ENCODE results near the gene APPBP2.
"Not testable (repeated sequence)": the region's sequence is repeated elsewhere in the genome, so short reads cannot be mapped to it uniquely, and the experiment has no call there.

APPBP2 gene

GRCh38 chr17:60529806-60530205 is 3.8 kb upstream of the APPBP2 start:
- no peak for DNase-seq

DNA sequence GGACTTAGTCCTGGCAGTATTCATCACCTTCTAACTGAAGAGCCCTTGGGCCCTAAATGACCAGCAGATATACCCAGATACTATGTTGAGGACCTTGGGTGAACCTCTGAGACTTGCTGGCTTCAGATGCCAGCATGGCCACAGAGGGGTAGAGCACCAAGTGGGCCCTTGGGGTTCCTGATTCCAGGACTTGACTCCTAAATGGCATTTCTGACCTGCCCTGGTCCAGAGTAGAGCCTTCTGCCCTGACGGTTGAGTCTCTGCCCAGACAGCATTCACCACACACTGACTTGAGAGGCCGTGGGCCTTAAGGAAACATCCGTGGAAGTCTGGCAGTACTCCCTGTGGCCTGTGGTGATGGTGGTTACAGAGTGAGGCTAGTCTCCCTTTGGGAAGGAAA is 2.8 kb upstream of the APPBP2 start:
- DNase-seq: no peak

GRCh38 chr17:60527701-60528100 is 1.7 kb upstream of the APPBP2 start:
- no peak for DNase-seq

GRCh38 chr17:60526726-60527125 is 684 bp upstream of the APPBP2 start:
- DNase-seq: no peak

DNA sequence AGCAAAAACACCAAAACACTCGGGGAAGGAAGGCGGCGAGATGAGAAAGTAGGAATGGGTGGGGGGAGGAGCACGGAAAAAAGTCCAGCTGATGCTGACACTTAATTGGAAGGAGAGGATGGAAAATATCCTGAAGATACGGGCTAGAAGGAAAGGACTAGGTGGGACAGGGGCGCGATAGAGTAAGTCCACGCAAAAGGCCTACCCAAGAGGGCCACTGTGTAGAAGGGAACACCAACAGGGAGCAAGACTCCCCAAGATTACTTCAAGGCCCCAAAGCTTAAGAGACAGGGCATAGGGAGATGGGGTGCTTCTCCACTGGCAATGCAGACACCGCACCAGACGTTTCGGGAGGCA is 736 bp downstream of the APPBP2 start:
- DNase-seq: no peak

DNA sequence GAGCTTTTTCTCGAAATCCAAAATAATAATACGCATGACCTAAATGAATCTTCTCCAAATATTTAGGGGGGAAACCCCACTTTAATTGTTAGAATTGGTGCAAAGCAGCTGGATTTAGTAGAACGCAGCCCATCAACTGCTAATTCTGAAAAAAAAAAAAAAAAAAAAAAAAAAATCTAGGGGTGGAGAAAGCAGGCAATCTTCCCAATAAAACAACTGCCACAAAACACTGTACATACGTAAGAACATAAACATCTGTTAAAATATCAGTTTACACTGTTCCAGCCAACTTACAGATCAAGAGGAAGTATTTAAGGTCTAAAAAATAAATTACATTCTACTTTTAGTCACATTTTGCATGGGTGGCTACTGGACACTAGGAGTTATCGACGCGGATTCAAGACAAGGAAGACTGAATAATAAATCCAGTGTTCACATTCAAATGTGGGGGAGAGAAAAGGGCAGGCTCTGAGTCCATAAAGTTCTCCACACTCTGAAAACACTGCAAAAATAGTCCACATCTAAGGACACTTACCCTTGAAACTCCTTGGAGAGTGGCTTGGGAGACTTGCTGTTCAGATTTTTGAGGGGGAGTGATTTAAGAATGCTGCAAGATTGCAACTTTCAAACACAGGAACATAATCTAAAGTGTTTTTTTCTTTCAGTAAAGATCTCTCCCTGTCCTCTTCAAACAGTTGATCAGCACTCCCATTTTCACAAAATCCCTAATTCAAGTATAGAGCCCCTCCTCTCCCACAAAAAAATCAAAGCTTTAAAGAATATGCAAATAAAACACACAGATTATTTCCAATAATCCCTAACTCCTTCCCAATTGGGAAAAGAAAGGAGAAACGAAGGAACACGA is 1.3 kb downstream of the APPBP2 start:
- no peak for DNase-seq

GRCh38 chr17:60523822-60524221 is 2.2 kb downstream of the APPBP2 start:
- DNase-seq: no peak

GRCh38 chr17:60522889-60523626 is 3.0 kb downstream of the APPBP2 start:
- no peak for DNase-seq

DNA sequence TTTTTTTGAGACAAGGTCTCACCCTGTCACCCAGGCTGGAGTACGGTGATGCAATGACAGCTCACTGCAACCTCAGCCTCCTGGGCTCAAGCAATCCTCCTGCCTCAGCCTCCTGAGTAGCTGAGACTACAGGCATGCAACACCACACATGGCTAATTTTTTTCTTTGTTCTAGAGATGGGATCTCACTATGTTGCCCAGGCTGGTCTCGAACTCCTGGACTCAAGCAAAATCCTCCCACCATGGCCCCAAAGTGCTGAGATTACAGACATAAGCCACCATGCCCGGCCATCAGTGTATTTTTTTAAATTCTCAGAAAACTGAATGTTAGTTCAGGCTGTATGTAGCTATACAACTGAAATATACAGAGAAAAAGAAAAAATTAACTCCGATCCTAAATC is 6.2 kb downstream of the APPBP2 start:
- no peak for DNase-seq

DNA sequence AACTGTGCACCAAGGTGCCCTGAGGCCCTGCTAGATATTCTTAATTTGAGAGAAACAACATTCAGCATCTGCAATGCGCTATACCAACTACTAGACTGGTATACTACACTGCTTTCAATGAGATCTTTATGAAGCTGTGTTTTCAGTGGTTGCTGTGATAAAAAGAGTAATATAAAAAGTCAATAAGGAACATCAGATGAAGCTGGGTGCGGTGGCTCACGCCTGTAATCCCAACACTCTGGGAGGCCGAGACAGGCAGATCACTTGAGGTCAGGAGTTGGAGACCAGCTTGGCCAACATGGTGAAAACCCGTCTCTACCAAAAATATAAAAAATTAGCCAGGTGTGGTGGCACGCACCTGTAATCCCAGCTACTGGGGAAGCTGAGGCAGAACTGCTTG is 10.4 kb downstream of the APPBP2 start:
- not testable (repeated sequence) for DNase-seq

DNA sequence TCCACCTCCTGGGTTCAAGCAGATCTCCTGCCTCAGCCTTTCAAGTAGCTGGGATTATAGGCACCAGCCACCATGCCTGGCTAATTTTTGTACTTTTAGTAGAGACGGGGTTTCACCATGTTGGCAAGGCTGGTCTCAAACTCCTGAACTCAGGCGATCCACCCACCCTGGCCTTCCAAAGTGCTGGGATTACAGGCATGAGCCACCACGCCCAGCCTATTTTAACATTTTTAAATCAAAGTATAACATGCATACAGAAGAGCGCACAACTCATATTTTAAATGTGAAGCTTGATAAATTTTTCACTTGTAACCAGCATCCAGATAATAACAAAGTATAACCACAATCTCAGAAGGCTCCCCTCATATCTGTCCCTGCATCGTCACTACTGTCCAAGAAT is 10.8 kb downstream of the APPBP2 start:
- DNase-seq: not testable (repeated sequence)

DNA sequence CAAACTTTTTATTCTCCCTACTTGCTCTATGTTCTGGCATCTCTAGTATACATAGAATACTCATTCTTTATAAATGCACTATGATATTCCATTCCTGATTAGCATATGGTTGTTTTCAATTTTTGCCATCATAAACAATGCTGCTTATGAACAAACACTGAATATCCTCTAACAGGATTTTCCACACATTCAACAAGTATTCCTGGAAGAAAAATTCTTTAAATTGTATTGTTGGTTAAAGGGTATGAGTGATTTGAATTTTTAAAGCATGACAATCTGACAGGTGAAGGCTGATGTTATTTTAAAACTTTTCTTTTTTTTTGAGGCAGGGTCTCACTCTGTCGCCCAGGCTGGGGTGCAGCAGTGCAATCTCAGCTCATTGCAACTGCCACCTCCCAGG is 11.5 kb downstream of the APPBP2 start:
- no peak for DNase-seq

DNA sequence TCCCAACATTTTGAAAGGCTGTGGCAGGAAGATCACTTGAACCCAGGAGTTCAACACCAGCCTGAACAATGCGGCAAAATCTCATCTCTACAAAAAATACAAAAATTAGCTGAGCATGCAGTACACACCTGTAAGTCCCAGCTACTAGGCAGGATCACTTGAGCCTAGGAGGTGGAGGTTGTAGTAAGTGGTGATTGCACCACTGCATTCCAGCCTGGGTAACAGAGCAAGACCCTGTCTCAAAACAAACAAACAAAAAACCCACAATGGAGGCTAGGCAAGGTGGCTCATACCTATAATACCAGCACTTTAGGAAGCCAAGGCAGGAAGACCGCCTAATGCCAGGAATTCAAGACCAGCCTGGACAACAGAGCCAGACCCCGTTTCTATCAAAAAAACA is 12.0 kb downstream of the APPBP2 start:
- no peak for DNase-seq

GRCh38 chr17:60513014-60513413 is 13.0 kb downstream of the APPBP2 start:
- no peak for DNase-seq

DNA sequence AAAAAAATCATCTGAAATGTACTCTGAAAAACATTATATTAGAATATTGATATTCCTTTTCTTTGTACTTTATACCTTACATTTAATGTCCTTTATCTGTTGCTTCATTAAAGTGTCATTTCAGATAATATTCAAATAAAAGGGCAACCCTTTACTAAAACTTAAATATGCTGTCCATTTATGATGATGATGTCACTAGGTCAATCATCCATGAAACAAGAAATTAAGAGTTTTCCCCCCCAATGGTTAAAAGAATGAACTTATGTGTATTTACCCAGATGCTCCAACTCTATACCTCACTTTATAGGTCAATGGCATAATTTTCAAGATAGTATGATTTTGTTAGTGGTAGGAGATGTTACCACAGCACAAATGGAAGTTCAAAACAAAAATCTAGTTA is 15.3 kb downstream of the APPBP2 start:
- DNase-seq: no peak

DNA sequence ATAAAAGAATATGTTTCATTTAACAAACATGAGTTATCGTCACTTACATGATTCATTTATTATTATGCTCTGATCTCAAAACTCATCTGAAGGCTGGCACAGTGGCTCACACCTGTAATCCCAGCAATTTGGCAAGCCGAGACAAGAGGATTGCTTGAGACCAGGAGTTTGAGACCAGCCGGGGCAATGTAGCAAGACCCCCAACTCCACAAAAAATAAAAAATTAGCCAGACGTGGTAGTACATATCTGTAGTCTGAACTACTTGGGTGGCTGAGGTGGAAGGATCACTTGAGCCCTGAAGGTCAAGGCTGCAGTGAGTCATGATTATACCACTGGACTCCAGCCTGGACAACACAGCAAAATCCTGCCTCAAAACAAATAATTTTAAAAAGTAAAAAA is 16.0 kb downstream of the APPBP2 start:
- no peak for DNase-seq

DNA sequence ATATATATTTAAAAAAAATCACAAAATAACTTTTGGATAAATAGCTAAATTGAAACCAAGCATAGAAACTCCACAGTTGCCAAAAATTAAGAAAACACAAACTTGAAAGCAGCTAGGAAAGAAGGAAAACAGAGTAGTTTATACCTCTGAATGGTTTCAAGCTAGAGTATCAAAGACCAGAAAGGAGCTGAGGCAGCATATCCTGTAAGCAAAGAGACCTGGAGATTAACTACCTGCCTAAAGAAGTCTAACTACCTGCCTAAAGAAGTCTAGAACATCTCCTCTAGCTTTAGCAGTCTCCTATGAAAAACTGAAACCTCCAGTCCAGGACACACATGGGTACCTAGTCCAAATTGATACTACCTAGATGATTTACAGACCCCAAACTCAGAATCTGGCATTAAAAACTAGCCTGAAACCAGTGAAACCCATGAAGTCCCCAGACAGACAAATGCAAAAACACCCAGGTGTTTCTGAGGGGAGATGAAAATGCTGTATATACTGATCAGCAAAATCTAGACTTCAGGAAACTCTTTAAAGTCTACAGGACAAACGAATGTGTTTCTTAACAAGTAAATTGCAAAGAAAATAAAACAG is 17.6 kb downstream of the APPBP2 start:
- no peak for DNase-seq

DNA sequence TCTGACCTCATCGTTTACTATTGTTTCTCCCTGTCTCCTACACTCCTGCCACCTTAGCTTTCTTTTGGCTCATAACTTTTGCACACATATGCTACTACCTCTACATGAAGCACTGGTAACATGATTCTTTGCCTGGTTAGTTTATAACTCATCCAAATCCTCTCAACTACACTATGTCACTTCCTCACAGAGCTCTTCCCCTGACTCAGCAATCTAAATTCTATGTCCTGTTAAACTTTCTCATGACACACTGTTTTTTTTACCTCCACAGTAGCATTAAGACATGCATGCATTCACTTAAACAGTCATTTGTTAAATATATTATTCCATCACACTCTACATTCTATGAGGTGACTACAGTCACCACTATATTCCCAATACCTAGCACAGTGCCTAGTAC is 19.7 kb downstream of the APPBP2 start:
- DNase-seq: no peak

DNA sequence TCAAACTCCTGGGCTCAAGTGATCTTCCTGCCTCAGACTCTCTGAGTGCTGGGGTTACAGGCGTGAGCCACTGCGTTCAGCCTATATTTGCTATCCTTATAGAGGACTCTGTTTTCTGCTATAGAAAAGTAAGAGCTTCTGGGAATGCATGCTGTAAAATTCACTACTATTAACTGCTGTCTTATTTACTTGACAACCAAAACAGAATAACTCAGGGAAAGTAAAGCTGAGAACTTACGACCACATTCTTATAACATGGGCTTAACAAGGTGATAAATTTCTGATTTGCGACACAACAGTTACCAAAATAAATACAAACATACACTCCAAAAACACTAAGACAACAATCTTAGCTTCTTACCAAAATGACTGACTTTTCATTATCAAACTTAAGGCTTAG is 23.9 kb downstream of the APPBP2 start:
- DNase-seq: no peak

DNA sequence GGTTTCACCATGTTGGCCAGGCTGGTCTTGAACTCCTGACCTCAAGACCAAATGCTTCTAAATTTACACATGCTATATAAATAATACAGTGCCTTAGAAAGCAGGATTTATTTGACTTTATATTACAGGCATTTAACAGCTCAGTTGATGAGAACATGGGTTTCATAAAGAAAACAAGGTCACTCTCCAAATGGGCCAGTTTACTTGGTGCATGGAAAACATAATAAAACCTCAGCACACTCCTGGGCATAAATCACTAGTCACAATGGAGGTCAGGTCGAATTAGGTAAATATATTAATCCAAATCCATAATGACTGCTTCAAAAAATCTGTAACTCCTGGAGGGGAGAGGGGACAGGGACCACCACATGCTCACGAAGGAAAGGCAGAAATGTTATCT is 24.5 kb downstream of the APPBP2 start:
- no peak for DNase-seq

DNA sequence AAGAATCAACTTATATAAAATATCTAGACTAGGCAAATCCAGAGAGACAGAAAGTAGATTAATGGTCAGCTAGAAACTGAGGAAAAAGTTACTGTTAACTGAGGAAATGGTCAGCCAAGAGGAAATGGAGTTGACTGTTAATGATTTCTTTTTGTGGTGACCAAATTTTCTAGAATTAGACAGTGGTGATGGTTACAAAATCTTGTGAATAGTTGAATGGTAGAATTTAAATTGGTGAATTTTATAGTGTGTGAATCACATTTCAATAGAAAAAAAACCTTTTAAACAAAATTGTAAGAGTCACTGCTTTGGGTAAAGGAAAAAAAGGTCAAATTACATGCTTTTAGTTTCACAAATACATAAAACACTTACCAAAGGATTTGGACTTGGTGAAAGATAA is 30.0 kb downstream of the APPBP2 start:
- DNase-seq: no peak

GRCh38 chr17:60495260-60495659 is 30.8 kb downstream of the APPBP2 start:
- DNase-seq: no peak

GRCh38 chr17:60493847-60494321 is 32.2 kb downstream of the APPBP2 start:
- DNase-seq: no peak

GRCh38 chr17:60491771-60492170 is 34.3 kb downstream of the APPBP2 start:
- DNase-seq: no peak
